Endothelial cell of umbilical vein (primary cell): ENCODE results near the gene GNG3. TPM values are rescaled to one million over a fixed set of nuclear protein-coding genes. Genes with fewer than 3 reads are reported as not detected.

Experiments used
- BruUV-seq: library from RNA; stranded (reverse); fragments of 400-500 nt; replicated peaks from 2 replicates; lab custom pipeline; 2021; lab: Mats Ljungman, UMichigan
- CTCF ChIA-PET: fragments of 300-600, 350-600 bp; sonication (Branson Sonifier 250); formaldehyde crosslinking; loops from one replicate; lab custom pipeline; 2021; ENCODE audit warnings: antibody characterized with exemption, inconsistent platforms; lab: Charles Lee
- POLR2A ChIA-PET: fragments of 300-600, 350-600 bp; sonication (Branson Sonifier 250); formaldehyde crosslinking; loops from one replicate; lab custom pipeline; 2021; ENCODE audit warnings: antibody characterized with exemption, inconsistent platforms; lab: Charles Lee
- DNase-seq: peaks from one replicate; pipeline ENCODE4 v3.0.0-alpha.2; 2011; ENCODE audit warnings: low read depth, low spot score
- FAIRE-seq: peaks from 2 replicates; lab custom pipeline; 2011; peaks lifted over from hg19 to GRCh38; lab: Jason Lieb, UNC
- H2AFZ ChIP-seq: 2 replicates; pipeline ENCODE4 v1.6.0; 2012; ENCODE audit warnings: low read depth, low read length, control low read depth, inconsistent platforms
- H3K27ac ChIP-seq: 2 replicates; pipeline ENCODE4 v1.5.1; 2011; ENCODE audit warnings: low read depth, mild to moderate bottlenecking, control low read depth, low read length, moderate library complexity; ENCODE audit not compliant: insufficient read depth
- H3K27me3 ChIP-seq, 2 experiments: 2 replicates each; pipeline versions ENCODE4 v1.6.0 to v1.6.1; 2011; ENCODE audit warnings: low read length in 2 of 2, mixed read lengths in 1 of 2; ENCODE audit not compliant: control insufficient read depth in 2 of 2, insufficient read depth in 2 of 2
- H3K36me3 ChIP-seq, 2 experiments: 2 replicates in 1 of 2; 3 replicates in 1 of 2; pipeline ENCODE4 v1.5.1; 2011; ENCODE audit warnings: low read length in 2 of 2, mild to moderate bottlenecking in 1 of 2, moderate library complexity in 1 of 2; ENCODE audit not compliant: control insufficient read depth in 2 of 2, insufficient read depth in 2 of 2; ENCODE audit errors: extremely low read depth in 1 of 2
- H3K4me1 ChIP-seq: 3 replicates; pipeline ENCODE4 v1.5.1; 2011; ENCODE audit warnings: mild to moderate bottlenecking, low read length; ENCODE audit not compliant: control insufficient read depth, insufficient read depth; ENCODE audit errors: extremely low read depth
- H3K4me2 ChIP-seq: 2 replicates; pipeline ENCODE4 v1.6.1; 2011; ENCODE audit warnings: low read length, control low read depth, mixed read lengths; ENCODE audit not compliant: insufficient read depth
- H3K4me3 ChIP-seq, 3 experiments: fragments of 200-600 bp in 1 of 3; sonication (generic), shearing (Covaris generic) in 1 of 3; replicated peaks in 1 of 3; 2 replicates each; pipeline ENCODE4 v1.5.1; 2011 to 2016; ENCODE audit warnings: control low read depth in 3 of 3, low read length in 3 of 3, mild to moderate bottlenecking in 2 of 3, inconsistent platforms in 1 of 3, low read depth in 1 of 3, moderate library complexity in 1 of 3; ENCODE audit not compliant: insufficient read depth in 1 of 3
- H3K79me2 ChIP-seq: 2 replicates; pipeline ENCODE4 v1.6.0; 2012; ENCODE audit warnings: low read length, inconsistent platforms; ENCODE audit not compliant: control insufficient read depth, insufficient read depth
- H3K9ac ChIP-seq: replicated peaks from 2 replicates; pipeline ENCODE3; 2011; ENCODE audit warnings: low read length, control low read depth; ENCODE audit not compliant: insufficient read depth; ENCODE audit errors: extremely low read depth
- H3K9me1 ChIP-seq: replicated peaks from 3 replicates; pipeline ENCODE4 v1.6.0; 2011; ENCODE audit warnings: mild to moderate bottlenecking, low read length; ENCODE audit not compliant: control insufficient read depth, insufficient read depth; ENCODE audit errors: extremely low read depth
- H3K9me3 ChIP-seq: replicated peaks from 2 replicates; pipeline ENCODE4 v1.5.1; 2012; ENCODE audit warnings: low read length, inconsistent platforms; ENCODE audit not compliant: control insufficient read depth, insufficient read depth
- H4K20me1 ChIP-seq: replicated peaks from 2 replicates; pipeline ENCODE3; 2011; ENCODE audit warnings: mild to moderate bottlenecking, low read length; ENCODE audit not compliant: control insufficient read depth, insufficient read depth; ENCODE audit errors: extremely low read depth
- EZH2 ChIP-seq: IDR thresholded peaks from 2 replicates; pipeline ENCODE4 v1.6.1; 2012; ENCODE audit warnings: borderline replicate concordance, low read depth, mild to moderate bottlenecking, moderate library complexity, low read length, inconsistent platforms; ENCODE audit not compliant: severe bottlenecking
- FOS ChIP-seq: IDR thresholded peaks from 2 replicates; pipeline ENCODE4 v1.6.1; 2011; ENCODE audit warnings: mild to moderate bottlenecking, low read length, moderate library complexity, borderline replicate concordance; ENCODE audit not compliant: insufficient read depth
- GATA2 ChIP-seq: IDR thresholded peaks from 2 replicates; pipeline ENCODE4 v1.7.0; 2011; ENCODE audit warnings: low read depth, mild to moderate bottlenecking, moderate library complexity, mixed read lengths, low read length; ENCODE audit not compliant: insufficient read length, insufficient read depth
- JUN ChIP-seq: IDR thresholded peaks from 2 replicates; pipeline ENCODE4 v1.6.1; 2011; ENCODE audit warnings: borderline replicate concordance, low read depth; ENCODE audit not compliant: insufficient read length, insufficient read depth
- MAX ChIP-seq: IDR thresholded peaks from 2 replicates; pipeline ENCODE4 v1.6.1; 2011; ENCODE audit not compliant: insufficient read depth, insufficient read length
- POLR2A ChIP-seq: IDR thresholded peaks from 2 replicates; pipeline ENCODE4 v1.6.1; 2012; ENCODE audit warnings: low read depth, mild to moderate bottlenecking, control low read depth, low read length
- POLR2AphosphoS5 ChIP-seq: IDR thresholded peaks from 2 replicates; pipeline ENCODE4 v1.6.1; 2012; ENCODE audit warnings: low read depth, mild to moderate bottlenecking, control low read depth, low read length, moderate library complexity; ENCODE audit not compliant: insufficient read depth
- dilution Hi-C: fragments of 300-500 bp; cut with MboI; formaldehyde crosslinking; loops from one replicate; pipeline ENCODE4 v1.15.0; 2019; ENCODE audit warnings: low sequenced_read_pairs; ENCODE audit not compliant: extremely low pct_ligation_motif_present
- intact Hi-C: fragments of 100-400 bp; cut with micrococcal nuclease; formaldehyde crosslinking; loops from one replicate; pipeline ENCODE4 v1.10.0; 2022
- polyA plus RNA-seq, 4 experiments: library from polyadenylated mRNA; depleted of rRNA in 3 of 4; stranded (reverse) in 3 of 4; unstranded in 1 of 4; fragments of >200 nt; gene quantifications; 2 replicates each; pipeline versions ENCODE4 v1.2.1 to v1.2.3, GENCODE V29; 2011 to 2012; ENCODE audit warnings: missing spikeins in 1 of 4
- total RNA-seq: library from RNA; stranded (reverse); gene quantifications from 2 replicates; pipeline ENCODE4 v1.2.3, GENCODE V29; 2021

Gene GNG3
- total and polyA plus RNA-seq, 2 donors (not counting 3 experiments of a cell fraction or from before 2014, with no cell fraction given): not detected

GRCh38 chr11:62710001-62710345, 2.5 kb downstream of the GNG3 start:
- TSS peak; percentile 89 for BruUV-seq
- no peaks in the 10 kb centered on the region for H3K9me1 ChIP-seq
- no peaks in the 10 kb centered on the region for H4K20me1 ChIP-seq
- peak overlapping the region; percentile 73 for H3K27ac ChIP-seq
- H3K36me3 ChIP-seq: peaks cover 13 to 16% of the 10 kb centered on the region in 2 experiments
- POLR2A ChIA-PET: interaction anchor here (0.5 to 2.8 kb wide), 5 partner anchors 17 to 256 kb away, joined by 3 to 8 read pairs (median 5); partner anchors contain the start of genes C11orf98, CSKMT and HNRNPUL2
- intact Hi-C loops: no loop called here
- peak overlapping the region; percentile 85 for H3K4me2 ChIP-seq
- H3K9me3 ChIP-seq: no peaks in the 10 kb centered on the region
- peaks cover 25% of the 10 kb centered on the region for H3K4me1 ChIP-seq
- H3K27me3 ChIP-seq: no peaks in the 10 kb centered on the region
- dilution Hi-C loops: no loop called here
- no peak for TF ChIP-seq MAX
- TF ChIP-seq EZH2: no peak
- no peak for DNase-seq
- peak; percentile 85 for FAIRE-seq
- no peaks in the 10 kb centered on the region for H3K79me2 ChIP-seq
- CTCF ChIA-PET: interaction anchor here (1.0 to 1.7 kb wide), 4 partner anchors 17 to 77 kb away, joined by 3 to 7 read pairs (median 6); partner anchors contain the start of genes HNRNPUL2, TMEM179B and ZBTB3
- peak overlapping the region; percentile 88 for H2AFZ ChIP-seq
- H3K4me3 ChIP-seq: peak overlapping the region; percentile 22 to 68 (median 58)
- H3K9ac ChIP-seq: peak overlapping the region; percentile 78

GRCh38 chr11:62712276-62712812, 4.9 kb downstream of the GNG3 start:
- DNase-seq (no peak), FAIRE-seq (no peak)
- Histone ChIP-seq H3K36me3 (peaks cover 28 to 32% of the 10 kb centered on the region in 2 experiments), H3K27me3 (no peaks in the 10 kb centered on the region), H3K79me2 (peaks cover 13% of the 10 kb centered on the region), H3K27ac (no peak overlapping the region), H3K4me3 (no peak overlapping the region), H3K9ac (no peak overlapping the region), H2AFZ (no peak overlapping the region), H3K9me1 (no peaks in the 10 kb centered on the region), H3K4me1 (peaks cover 12% of the 10 kb centered on the region), H3K9me3 (no peaks in the 10 kb centered on the region), H3K4me2 (no peak overlapping the region), H4K20me1 (no peaks in the 10 kb centered on the region)
- ChIA-PET POLR2A (interaction anchor here (0.6 to 1.0 kb wide), 2 partner anchors 14 to 111 kb away, joined by 4 to 5 read pairs; partner anchors contain the start of genes HNRNPUL2 and MTA2), CTCF (no interaction called here)
- no TSS peak for BruUV-seq
- TF ChIP-seq JUN: no peak
- no peak for TF ChIP-seq POLR2A
- no peak for TF ChIP-seq FOS
- no peak for TF ChIP-seq POLR2AphosphoS5
- no peak for TF ChIP-seq GATA2
- intact Hi-C loops (no loop called here), dilution Hi-C loops (no loop called here)
